Liver (tissue), 3 donors: Measurements from ENCODE around the gene DOK6.

Experiments
- EGR1 ChIP-seq, 2 donors: IDR thresholded peaks; 2 replicates each; pipeline ENCODE4 v1.6.1; 2016 to 2018; ENCODE audit warnings: antibody characterized with exemption in 2 of 2, low read depth in 2 of 2
- GABPA ChIP-seq, 2 donors: IDR thresholded peaks in 1 of 2; conservative IDR thresholded peaks in 1 of 2; 2 replicates each; pipeline ENCODE4 v1.6.1; 2016; ENCODE audit warnings: antibody characterized with exemption in 2 of 2, mild to moderate bottlenecking in 1 of 2, moderate library complexity in 1 of 2
- RAD21 ChIP-seq, 2 donors: IDR thresholded peaks; 2 replicates each; pipeline ENCODE4 v1.6.1; 2016; ENCODE audit warnings: antibody characterized with exemption in 2 of 2, mild to moderate bottlenecking in 2 of 2
- YY1 ChIP-seq: IDR thresholded peaks from 2 replicates; pipeline ENCODE4 v1.6.1; 2016; ENCODE audit warnings: antibody characterized with exemption, mild to moderate bottlenecking
- TF ChIP-seq, protein P1 (sequence below): IDR thresholded peaks from 2 replicates; pipeline ENCODE4 v1.6.1; 2016; ENCODE audit warnings: antibody characterized with exemption
- TF ChIP-seq, protein P2 (sequence below): fragments of 150-350 bp; IDR thresholded peaks from 2 replicates; pipeline ENCODE4 v1.5.1; 2017; ENCODE audit warnings: improper control_type of control experiment, low read depth, low read length; ENCODE audit not compliant: missing input control
- TF ChIP-seq, protein P3 (sequence below): IDR thresholded peaks from 2 replicates; pipeline ENCODE4 v1.6.1; 2016; ENCODE audit warnings: antibody characterized with exemption
- TF ChIP-seq, protein P4 (sequence below): IDR thresholded peaks from 2 replicates; pipeline ENCODE4 v1.6.1; 2016; ENCODE audit warnings: antibody characterized with exemption, mild to moderate bottlenecking
- donor health status: healthy.
- donor health status: healthy.

DNA sequence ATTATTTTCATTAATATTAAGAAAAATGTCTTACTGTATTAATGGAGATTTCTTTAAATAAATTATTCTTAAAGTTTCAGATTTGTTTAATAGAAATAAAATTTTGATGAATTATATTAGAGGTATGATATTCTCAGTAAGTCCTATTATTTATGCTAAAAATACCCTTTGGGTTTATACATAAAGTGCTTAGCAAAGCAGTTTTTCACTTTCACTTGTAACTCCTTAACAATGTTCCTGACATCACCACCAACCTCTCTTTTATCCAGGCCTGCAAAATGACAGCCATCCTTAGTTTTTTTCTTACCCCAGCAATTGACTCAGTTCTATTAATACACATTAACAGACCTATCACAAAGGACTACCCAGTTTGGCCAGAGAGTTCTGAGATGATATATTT lies 376.6 kb downstream of the DOK6 start:
- TF ChIP-seq EGR1 (IDR thresholded peaks at IDR 0.05; ENCODE audit: low read depth in 2 of 2) (no peak), RAD21 (IDR thresholded peaks at IDR 0.05) (no peak), GABPA (IDR thresholded peaks at IDR 0.05 in 1 of 2, conservative IDR thresholded peaks at IDR 0.05 in 1 of 2) (no peak), YY1 (no peak)
- TF ChIP-seq, protein P1, sequence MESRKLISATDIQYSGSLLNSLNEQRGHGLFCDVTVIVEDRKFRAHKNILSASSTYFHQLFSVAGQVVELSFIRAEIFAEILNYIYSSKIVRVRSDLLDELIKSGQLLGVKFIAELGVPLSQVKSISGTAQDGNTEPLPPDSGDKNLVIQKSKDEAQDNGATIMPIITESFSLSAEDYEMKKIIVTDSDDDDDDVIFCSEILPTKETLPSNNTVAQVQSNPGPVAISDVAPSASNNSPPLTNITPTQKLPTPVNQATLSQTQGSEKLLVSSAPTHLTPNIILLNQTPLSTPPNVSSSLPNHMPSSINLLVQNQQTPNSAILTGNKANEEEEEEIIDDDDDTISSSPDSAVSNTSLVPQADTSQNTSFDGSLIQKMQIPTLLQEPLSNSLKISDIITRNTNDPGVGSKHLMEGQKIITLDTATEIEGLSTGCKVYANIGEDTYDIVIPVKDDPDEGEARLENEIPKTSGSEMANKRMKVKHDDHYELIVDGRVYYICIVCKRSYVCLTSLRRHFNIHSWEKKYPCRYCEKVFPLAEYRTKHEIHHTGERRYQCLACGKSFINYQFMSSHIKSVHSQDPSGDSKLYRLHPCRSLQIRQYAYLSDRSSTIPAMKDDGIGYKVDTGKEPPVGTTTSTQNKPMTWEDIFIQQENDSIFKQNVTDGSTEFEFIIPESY, result no peak
- TF ChIP-seq, protein P2, sequence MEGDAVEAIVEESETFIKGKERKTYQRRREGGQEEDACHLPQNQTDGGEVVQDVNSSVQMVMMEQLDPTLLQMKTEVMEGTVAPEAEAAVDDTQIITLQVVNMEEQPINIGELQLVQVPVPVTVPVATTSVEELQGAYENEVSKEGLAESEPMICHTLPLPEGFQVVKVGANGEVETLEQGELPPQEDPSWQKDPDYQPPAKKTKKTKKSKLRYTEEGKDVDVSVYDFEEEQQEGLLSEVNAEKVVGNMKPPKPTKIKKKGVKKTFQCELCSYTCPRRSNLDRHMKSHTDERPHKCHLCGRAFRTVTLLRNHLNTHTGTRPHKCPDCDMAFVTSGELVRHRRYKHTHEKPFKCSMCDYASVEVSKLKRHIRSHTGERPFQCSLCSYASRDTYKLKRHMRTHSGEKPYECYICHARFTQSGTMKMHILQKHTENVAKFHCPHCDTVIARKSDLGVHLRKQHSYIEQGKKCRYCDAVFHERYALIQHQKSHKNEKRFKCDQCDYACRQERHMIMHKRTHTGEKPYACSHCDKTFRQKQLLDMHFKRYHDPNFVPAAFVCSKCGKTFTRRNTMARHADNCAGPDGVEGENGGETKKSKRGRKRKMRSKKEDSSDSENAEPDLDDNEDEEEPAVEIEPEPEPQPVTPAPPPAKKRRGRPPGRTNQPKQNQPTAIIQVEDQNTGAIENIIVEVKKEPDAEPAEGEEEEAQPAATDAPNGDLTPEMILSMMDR, result no peak
- TF ChIP-seq, protein P3, sequence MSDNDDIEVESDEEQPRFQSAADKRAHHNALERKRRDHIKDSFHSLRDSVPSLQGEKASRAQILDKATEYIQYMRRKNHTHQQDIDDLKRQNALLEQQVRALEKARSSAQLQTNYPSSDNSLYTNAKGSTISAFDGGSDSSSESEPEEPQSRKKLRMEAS, result no peak
- TF ChIP-seq, protein P4, sequence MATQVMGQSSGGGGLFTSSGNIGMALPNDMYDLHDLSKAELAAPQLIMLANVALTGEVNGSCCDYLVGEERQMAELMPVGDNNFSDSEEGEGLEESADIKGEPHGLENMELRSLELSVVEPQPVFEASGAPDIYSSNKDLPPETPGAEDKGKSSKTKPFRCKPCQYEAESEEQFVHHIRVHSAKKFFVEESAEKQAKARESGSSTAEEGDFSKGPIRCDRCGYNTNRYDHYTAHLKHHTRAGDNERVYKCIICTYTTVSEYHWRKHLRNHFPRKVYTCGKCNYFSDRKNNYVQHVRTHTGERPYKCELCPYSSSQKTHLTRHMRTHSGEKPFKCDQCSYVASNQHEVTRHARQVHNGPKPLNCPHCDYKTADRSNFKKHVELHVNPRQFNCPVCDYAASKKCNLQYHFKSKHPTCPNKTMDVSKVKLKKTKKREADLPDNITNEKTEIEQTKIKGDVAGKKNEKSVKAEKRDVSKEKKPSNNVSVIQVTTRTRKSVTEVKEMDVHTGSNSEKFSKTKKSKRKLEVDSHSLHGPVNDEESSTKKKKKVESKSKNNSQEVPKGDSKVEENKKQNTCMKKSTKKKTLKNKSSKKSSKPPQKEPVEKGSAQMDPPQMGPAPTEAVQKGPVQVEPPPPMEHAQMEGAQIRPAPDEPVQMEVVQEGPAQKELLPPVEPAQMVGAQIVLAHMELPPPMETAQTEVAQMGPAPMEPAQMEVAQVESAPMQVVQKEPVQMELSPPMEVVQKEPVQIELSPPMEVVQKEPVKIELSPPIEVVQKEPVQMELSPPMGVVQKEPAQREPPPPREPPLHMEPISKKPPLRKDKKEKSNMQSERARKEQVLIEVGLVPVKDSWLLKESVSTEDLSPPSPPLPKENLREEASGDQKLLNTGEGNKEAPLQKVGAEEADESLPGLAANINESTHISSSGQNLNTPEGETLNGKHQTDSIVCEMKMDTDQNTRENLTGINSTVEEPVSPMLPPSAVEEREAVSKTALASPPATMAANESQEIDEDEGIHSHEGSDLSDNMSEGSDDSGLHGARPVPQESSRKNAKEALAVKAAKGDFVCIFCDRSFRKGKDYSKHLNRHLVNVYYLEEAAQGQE, result no peak
